HEK293 (cell line): ENCODE data around the gene CDKN2A.

Experiments used
- CTCF ChIA-PET: fragments of 350-600 bp; formaldehyde crosslinking; extraction: SDS; loops from one replicate; lab custom pipeline; 2021; ENCODE audit warnings: antibody characterized with exemption; lab: Yijun Ruan, JAX
- POLR2A ChIA-PET: fragments of 300-600 bp; formaldehyde crosslinking; extraction: SDS; loops from one replicate; lab custom pipeline; 2020; ENCODE audit warnings: antibody characterized with exemption, inconsistent platforms; lab: Yijun Ruan, JAX
- H3K27ac ChIP-seq: fragments of 200-500 bp; sonication (Bioruptor generic); 2 replicates; pipeline ENCODE4 v1.5.1; 2014; ENCODE audit warnings: low read depth, low read length, control low read depth, inconsistent platforms; ENCODE audit errors: extremely low read depth
- H3K36me3 ChIP-seq, 2 experiments: fragments of 200-500 bp in 1 of 2; sonication (Bioruptor generic) in 1 of 2; 1 replicate in 1 of 2; 2 replicates in 1 of 2; pipeline ENCODE4 v1.5.1; 2014 to 2017; ENCODE audit warnings: inconsistent platforms in 2 of 2, low read length in 2 of 2; ENCODE audit not compliant: control insufficient read depth in 2 of 2, insufficient read depth in 1 of 2
- H3K4me1 ChIP-seq: fragments of 200-500 bp; sonication (Bioruptor generic); 2 replicates; pipeline ENCODE4 v1.5.1; 2014; ENCODE audit warnings: mild to moderate bottlenecking, low read length, inconsistent platforms; ENCODE audit not compliant: control insufficient read depth, insufficient read depth
- H3K4me3 ChIP-seq: 2 replicates; pipeline ENCODE4 v1.5.1; 2011; ENCODE audit warnings: low read depth, mild to moderate bottlenecking, control low read depth, low read length, moderate library complexity
- H3K9me3 ChIP-seq: fragments of 200-500 bp; sonication (Bioruptor generic); 2 replicates; pipeline ENCODE4 v1.5.1; 2014; ENCODE audit warnings: low read depth, low read length, inconsistent platforms; ENCODE audit not compliant: control insufficient read depth, insufficient read depth
- AEBP2 ChIP-seq: fragments of 450-650 bp; formaldehyde crosslinking; IDR thresholded peaks from 2 replicates; pipeline ENCODE4 v1.5.1; 2016; ENCODE audit warnings: missing biosample characterization, missing genetic modification characterization, borderline replicate concordance
- EGR2 ChIP-seq: fragments of 450-650 bp; formaldehyde crosslinking; IDR thresholded peaks from 2 replicates; pipeline ENCODE4 v1.5.1; 2016; ENCODE audit warnings: low read depth, missing biosample characterization, missing genetic modification characterization
- MEIS1 ChIP-seq: sonication (generic); formaldehyde crosslinking; IDR thresholded peaks from 2 replicates; pipeline ENCODE4 v1.8.1; 2022; ENCODE audit warnings: missing genetic modification reagents, mild to moderate bottlenecking, borderline replicate concordance
- OVOL3 ChIP-seq: fragments of 450-650 bp; formaldehyde crosslinking; IDR thresholded peaks from 2 replicates; pipeline ENCODE4 v1.5.1; 2016; ENCODE audit warnings: missing biosample characterization, missing genetic modification characterization
- PATZ1 ChIP-seq: fragments of 450-650 bp; formaldehyde crosslinking; IDR thresholded peaks from 2 replicates; pipeline ENCODE4 v1.5.1; 2016; ENCODE audit warnings: missing biosample characterization, missing genetic modification characterization
- ZNF248 ChIP-seq: fragments of 450-650 bp; formaldehyde crosslinking; IDR thresholded peaks from 2 replicates; pipeline ENCODE4 v1.5.1; 2017; ENCODE audit warnings: missing biosample characterization, missing genetic modification characterization
- ZNF37A ChIP-seq: fragments of 450-650 bp; IDR thresholded peaks from 2 replicates; pipeline ENCODE4 v1.5.1; 2018; ENCODE audit warnings: missing biosample characterization, missing genetic modification characterization
- ZNF416 ChIP-seq: fragments of 450-650 bp; formaldehyde crosslinking; IDR thresholded peaks from 2 replicates; pipeline ENCODE4 v1.5.1; 2016; ENCODE audit warnings: missing biosample characterization, missing genetic modification characterization
- ZNF514 ChIP-seq: fragments of 450-650 bp; formaldehyde crosslinking; IDR thresholded peaks from 2 replicates; pipeline ENCODE4 v1.5.1; 2016; ENCODE audit warnings: missing biosample characterization, missing genetic modification characterization
- ZNF596 ChIP-seq: fragments of 450-650 bp; IDR thresholded peaks from 2 replicates; pipeline ENCODE4 v1.5.0; 2018; ENCODE audit warnings: missing biosample characterization, mild to moderate bottlenecking, missing genetic modification characterization, moderate library complexity
- ZNF747 ChIP-seq: fragments of 450-650 bp; formaldehyde crosslinking; IDR thresholded peaks from 2 replicates; pipeline ENCODE4 v1.5.1; 2016; ENCODE audit warnings: missing biosample characterization, missing genetic modification characterization
- ZNF76 ChIP-seq: fragments of 450-650 bp; formaldehyde crosslinking; IDR thresholded peaks from 2 replicates; pipeline ENCODE4; 2016; ENCODE audit warnings: low read depth, missing biosample characterization, missing genetic modification characterization, borderline replicate concordance
- ZNF768 ChIP-seq: fragments of 450-650 bp; formaldehyde crosslinking; IDR thresholded peaks from 2 replicates; pipeline ENCODE4 v1.5.1; 2018; ENCODE audit warnings: missing biosample characterization, mild to moderate bottlenecking, missing genetic modification characterization
- ZNF837 ChIP-seq: fragments of 450-650 bp; formaldehyde crosslinking; IDR thresholded peaks from 2 replicates; pipeline ENCODE4 v1.5.1; 2016; ENCODE audit warnings: missing biosample characterization, missing genetic modification characterization
- ZNF843 ChIP-seq: fragments of 450-650 bp; formaldehyde crosslinking; IDR thresholded peaks from 2 replicates; pipeline ENCODE4 v1.5.1; 2016; ENCODE audit warnings: missing biosample characterization, missing genetic modification characterization
- ZSCAN18 ChIP-seq: fragments of 450-650 bp; formaldehyde crosslinking; IDR thresholded peaks from 2 replicates; pipeline ENCODE4 v1.5.1; 2016; ENCODE audit warnings: missing biosample characterization, missing genetic modification characterization
- ZSCAN23 ChIP-seq: fragments of 450-650 bp; formaldehyde crosslinking; IDR thresholded peaks from 2 replicates; pipeline ENCODE4 v1.5.1; 2016; ENCODE audit warnings: missing biosample characterization, missing genetic modification characterization
- ZSCAN4 ChIP-seq: fragments of 450-650 bp; formaldehyde crosslinking; IDR thresholded peaks from 2 replicates; pipeline ENCODE4 v1.5.1; 2017; ENCODE audit warnings: missing biosample characterization, missing genetic modification characterization
- TF ChIP-seq, protein P1 (sequence below): fragments of 450-650 bp; formaldehyde crosslinking; IDR thresholded peaks from 2 replicates; pipeline ENCODE4 v1.5.1; 2016; ENCODE audit warnings: missing biosample characterization, missing genetic modification characterization, borderline replicate concordance
- TF ChIP-seq, protein P2 (sequence below): fragments of 450-650 bp; formaldehyde crosslinking; IDR thresholded peaks from 2 replicates; pipeline ENCODE4 v1.5.1; 2016; ENCODE audit warnings: missing biosample characterization, missing genetic modification characterization

CDKN2A gene

GRCh38 chr9:21933865-21934264 lies 60.3 kb downstream of the CDKN2A start:
- TF ChIP-seq PATZ1 (tag by site-specific recombination) (no peak), ZSCAN4 (tag by site-specific recombination) (no peak), ZNF514 (tag by site-specific recombination) (no peak), ZSCAN23 (tag by site-specific recombination) (no peak)
- TF ChIP-seq, protein P1, sequence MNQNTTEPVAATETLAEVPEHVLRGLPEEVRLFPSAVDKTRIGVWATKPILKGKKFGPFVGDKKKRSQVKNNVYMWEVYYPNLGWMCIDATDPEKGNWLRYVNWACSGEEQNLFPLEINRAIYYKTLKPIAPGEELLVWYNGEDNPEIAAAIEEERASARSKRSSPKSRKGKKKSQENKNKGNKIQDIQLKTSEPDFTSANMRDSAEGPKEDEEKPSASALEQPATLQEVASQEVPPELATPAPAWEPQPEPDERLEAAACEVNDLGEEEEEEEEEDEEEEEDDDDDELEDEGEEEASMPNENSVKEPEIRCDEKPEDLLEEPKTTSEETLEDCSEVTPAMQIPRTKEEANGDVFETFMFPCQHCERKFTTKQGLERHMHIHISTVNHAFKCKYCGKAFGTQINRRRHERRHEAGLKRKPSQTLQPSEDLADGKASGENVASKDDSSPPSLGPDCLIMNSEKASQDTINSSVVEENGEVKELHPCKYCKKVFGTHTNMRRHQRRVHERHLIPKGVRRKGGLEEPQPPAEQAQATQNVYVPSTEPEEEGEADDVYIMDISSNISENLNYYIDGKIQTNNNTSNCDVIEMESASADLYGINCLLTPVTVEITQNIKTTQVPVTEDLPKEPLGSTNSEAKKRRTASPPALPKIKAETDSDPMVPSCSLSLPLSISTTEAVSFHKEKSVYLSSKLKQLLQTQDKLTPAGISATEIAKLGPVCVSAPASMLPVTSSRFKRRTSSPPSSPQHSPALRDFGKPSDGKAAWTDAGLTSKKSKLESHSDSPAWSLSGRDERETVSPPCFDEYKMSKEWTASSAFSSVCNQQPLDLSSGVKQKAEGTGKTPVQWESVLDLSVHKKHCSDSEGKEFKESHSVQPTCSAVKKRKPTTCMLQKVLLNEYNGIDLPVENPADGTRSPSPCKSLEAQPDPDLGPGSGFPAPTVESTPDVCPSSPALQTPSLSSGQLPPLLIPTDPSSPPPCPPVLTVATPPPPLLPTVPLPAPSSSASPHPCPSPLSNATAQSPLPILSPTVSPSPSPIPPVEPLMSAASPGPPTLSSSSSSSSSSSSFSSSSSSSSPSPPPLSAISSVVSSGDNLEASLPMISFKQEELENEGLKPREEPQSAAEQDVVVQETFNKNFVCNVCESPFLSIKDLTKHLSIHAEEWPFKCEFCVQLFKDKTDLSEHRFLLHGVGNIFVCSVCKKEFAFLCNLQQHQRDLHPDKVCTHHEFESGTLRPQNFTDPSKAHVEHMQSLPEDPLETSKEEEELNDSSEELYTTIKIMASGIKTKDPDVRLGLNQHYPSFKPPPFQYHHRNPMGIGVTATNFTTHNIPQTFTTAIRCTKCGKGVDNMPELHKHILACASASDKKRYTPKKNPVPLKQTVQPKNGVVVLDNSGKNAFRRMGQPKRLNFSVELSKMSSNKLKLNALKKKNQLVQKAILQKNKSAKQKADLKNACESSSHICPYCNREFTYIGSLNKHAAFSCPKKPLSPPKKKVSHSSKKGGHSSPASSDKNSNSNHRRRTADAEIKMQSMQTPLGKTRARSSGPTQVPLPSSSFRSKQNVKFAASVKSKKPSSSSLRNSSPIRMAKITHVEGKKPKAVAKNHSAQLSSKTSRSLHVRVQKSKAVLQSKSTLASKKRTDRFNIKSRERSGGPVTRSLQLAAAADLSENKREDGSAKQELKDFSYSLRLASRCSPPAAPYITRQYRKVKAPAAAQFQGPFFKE: no peak
- CTCF ChIA-PET: no interaction called here

GRCh38 chr9:21933281-21933680 lies 60.9 kb downstream of the CDKN2A start:
- TF ChIP-seq ZNF768 (tag by site-specific recombination) (no peak), EGR2 (no peak), OVOL3 (tag by site-specific recombination) (no peak), ZNF843 (tag by site-specific recombination) (no peak), ZSCAN18 (tag by site-specific recombination) (no peak), ZNF248 (tag by site-specific recombination) (no peak), ZNF76 (tag by site-specific recombination) (no peak), MEIS1 (no peak), ZNF747 (no peak), ZNF837 (tag by site-specific recombination) (no peak), AEBP2 (no peak), ZNF37A (tag by site-specific recombination) (no peak), ZNF596 (tag by site-specific recombination) (no peak), ZNF416 (tag by site-specific recombination) (no peak)
- TF ChIP-seq, protein P2, sequence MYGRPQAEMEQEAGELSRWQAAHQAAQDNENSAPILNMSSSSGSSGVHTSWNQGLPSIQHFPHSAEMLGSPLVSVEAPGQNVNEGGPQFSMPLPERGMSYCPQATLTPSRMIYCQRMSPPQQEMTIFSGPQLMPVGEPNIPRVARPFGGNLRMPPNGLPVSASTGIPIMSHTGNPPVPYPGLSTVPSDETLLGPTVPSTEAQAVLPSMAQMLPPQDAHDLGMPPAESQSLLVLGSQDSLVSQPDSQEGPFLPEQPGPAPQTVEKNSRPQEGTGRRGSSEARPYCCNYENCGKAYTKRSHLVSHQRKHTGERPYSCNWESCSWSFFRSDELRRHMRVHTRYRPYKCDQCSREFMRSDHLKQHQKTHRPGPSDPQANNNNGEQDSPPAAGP: no peak
- H3K4me1 ChIP-seq: 0 out of 2 replicates have a peak, but pooled peaks cover 3% of the 10 kb centered on the region
- H3K36me3 ChIP-seq: no peaks in the 10 kb centered on the region
- H3K9me3 ChIP-seq: no peaks in the 10 kb centered on the region
- POLR2A ChIA-PET: no interaction called here
- H3K27ac ChIP-seq: no peak overlapping the region
- H3K4me3 ChIP-seq: no peak overlapping the region
- CTCF ChIA-PET: interaction anchor here (0.6 to 1.0 kb wide), 2 partner anchors 43 to 117 kb away, joined by 3 read pairs; no protein-coding TSS in a partner anchor

More at GRCh38 chr9:21933865-21934264, 60.3 kb downstream of the CDKN2A start:
- Histone ChIP-seq H3K4me1 (0 out of 2 replicates have a peak, but pooled peaks cover 3% of the 10 kb centered on the region), H3K27ac (no peak overlapping the region), H3K4me3 (no peak overlapping the region), H3K9me3 (no peaks in the 10 kb centered on the region), H3K36me3 (no peaks in the 10 kb centered on the region)
- POLR2A ChIA-PET: interaction anchor here (0.6 kb wide), 1 partner anchor 37 kb away, joined by 3 read pairs; no protein-coding TSS in a partner anchor
